Upper lobe of left lung (tissue), 4 donors: ENCODE results near the gene CENATAC.

Source experiments
- EP300 ChIP-seq, 4 donors: sonication (generic); formaldehyde crosslinking; IDR thresholded peaks; one replicate each; pipeline ENCODE4 v1.5.1; 2017; ENCODE audit warnings: antibody characterized with exemption in 4 of 4, control low read depth in 2 of 4
- POLR2A ChIP-seq, 4 donors: fragments of 450-650 bp; IDR thresholded peaks; one replicate each; pipeline ENCODE4 v1.5.1; 2016 to 2017; ENCODE audit warnings: antibody characterized with exemption in 4 of 4, mild to moderate bottlenecking in 2 of 4
- POLR2AphosphoS5 ChIP-seq, 2 donors: sonication (generic); formaldehyde crosslinking; IDR thresholded peaks; one replicate each; pipeline ENCODE4 v1.5.1; 2017; ENCODE audit warnings: antibody characterized with exemption in 2 of 2
- TF ChIP-seq, protein P1 (sequence below), 6 experiments: fragments of 450-650 bp in 4 of 6; fragments of 200-600 bp in 2 of 6; sonication (generic) in 2 of 6; IDR thresholded peaks; one replicate each; pipeline ENCODE4 v1.5.1; 2016 to 2019; ENCODE audit warnings: antibody characterized with exemption in 6 of 6

DNA sequence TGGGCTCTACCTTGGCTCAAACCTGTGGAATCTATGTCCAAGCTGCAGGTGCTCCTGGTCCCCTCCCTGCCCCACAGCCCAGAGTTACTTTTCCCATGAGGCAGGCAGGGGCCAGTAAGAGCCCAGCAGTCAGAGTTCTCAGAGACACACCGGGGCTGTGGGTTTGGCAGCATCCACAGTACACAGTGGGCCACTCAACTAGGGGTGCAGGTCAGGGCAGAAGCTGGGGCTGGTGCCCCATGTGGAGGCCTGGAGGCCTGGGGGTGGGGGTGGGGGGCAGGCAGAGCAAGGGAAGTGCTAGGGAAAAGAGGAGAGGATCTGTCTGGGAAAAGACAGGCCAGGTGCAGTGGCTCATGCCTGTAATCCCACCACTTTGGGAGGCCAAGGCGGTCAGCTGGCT is 39.4 kb upstream of the CENATAC start:
- TF ChIP-seq POLR2AphosphoS5 (IDR thresholded peaks at IDR 0.05) (no peak), POLR2A (IDR thresholded peaks at IDR 0.05) (no peak), EP300 (IDR thresholded peaks at IDR 0.05) (no peak)
- TF ChIP-seq, protein P1, sequence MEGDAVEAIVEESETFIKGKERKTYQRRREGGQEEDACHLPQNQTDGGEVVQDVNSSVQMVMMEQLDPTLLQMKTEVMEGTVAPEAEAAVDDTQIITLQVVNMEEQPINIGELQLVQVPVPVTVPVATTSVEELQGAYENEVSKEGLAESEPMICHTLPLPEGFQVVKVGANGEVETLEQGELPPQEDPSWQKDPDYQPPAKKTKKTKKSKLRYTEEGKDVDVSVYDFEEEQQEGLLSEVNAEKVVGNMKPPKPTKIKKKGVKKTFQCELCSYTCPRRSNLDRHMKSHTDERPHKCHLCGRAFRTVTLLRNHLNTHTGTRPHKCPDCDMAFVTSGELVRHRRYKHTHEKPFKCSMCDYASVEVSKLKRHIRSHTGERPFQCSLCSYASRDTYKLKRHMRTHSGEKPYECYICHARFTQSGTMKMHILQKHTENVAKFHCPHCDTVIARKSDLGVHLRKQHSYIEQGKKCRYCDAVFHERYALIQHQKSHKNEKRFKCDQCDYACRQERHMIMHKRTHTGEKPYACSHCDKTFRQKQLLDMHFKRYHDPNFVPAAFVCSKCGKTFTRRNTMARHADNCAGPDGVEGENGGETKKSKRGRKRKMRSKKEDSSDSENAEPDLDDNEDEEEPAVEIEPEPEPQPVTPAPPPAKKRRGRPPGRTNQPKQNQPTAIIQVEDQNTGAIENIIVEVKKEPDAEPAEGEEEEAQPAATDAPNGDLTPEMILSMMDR (IDR thresholded peaks at IDR 0.05): no peak
